ENCODE results near the gene ERCC1. TPM values are rescaled to one million over a fixed set of nuclear protein-coding genes. Genes with fewer than 3 reads are reported as not detected.

The ERCC1 gene
- polyA plus RNA-seq, 1 of the 3 experiments (the other 2 are of a cell fraction): 95.3 TPM

- POLR2A ChIA-PET: no interaction called here
- CTCF ChIA-PET: interaction anchor here (1.0 kb wide), 1 partner anchor 118 kb away, joined by 3 read pairs; no protein-coding TSS in a partner anchor
- no peaks in the 10 kb centered on the region for H3K27me3 ChIP-seq (ENCODE audit: insufficient read depth)
- 86% methylated on average over 10 of the region's 12 CpGs for WGBS (ENCODE audit: low lambda C conversion rate)
- no peaks in the 10 kb centered on the region for H3K9me2 ChIP-seq
- peaks cover 40% of the 10 kb centered on the region for H3K79me2 ChIP-seq (ENCODE audit: insufficient read depth)
- H3K9me3 ChIP-seq: no peaks in the 10 kb centered on the region
- DNase-seq: no peak
- no peak for TF ChIP-seq FOSL2 (IDR thresholded peaks at IDR 0.05; ENCODE audit: borderline replicate concordance, low read depth)
- no peak for TF ChIP-seq NFIC (IDR thresholded peaks at IDR 0.05; ENCODE audit: borderline replicate concordance)
- TF ChIP-seq MEF2A (IDR thresholded peaks at IDR 0.05; ENCODE audit: borderline replicate concordance, low read depth): no peak
- no peak for TF ChIP-seq SIN3A (IDR thresholded peaks at IDR 0.05; ENCODE audit: borderline replicate concordance, low read depth, low read length)
- TF ChIP-seq TAF1 (IDR thresholded peaks at IDR 0.05; ENCODE audit: borderline replicate concordance, low read depth, low read length): no peak
- no peak for TF ChIP-seq USF2 (IDR thresholded peaks at IDR 0.05; ENCODE audit: borderline replicate concordance, low read depth, low read length)
- TF ChIP-seq TEAD4 (IDR thresholded peaks at IDR 0.05; ENCODE audit: borderline replicate concordance, insufficient read depth): no peak
- no peak for TF ChIP-seq REST (IDR thresholded peaks at IDR 0.05; ENCODE audit: low read depth, low read length)
- no peak for TF ChIP-seq RFX5 (IDR thresholded peaks at IDR 0.05; ENCODE audit: low read length)
- no peak for TF ChIP-seq USF1 (IDR thresholded peaks at IDR 0.05; ENCODE audit: borderline replicate concordance, low read depth)
- TF ChIP-seq GABPA (IDR thresholded peaks at IDR 0.05; ENCODE audit: low read depth): no peak
- no peak for TF ChIP-seq EP300 (IDR thresholded peaks at IDR 0.05; ENCODE audit: borderline replicate concordance in 1 of 2, low read depth in 1 of 2, low read length in 1 of 2)
- no peak for TF ChIP-seq EZH2phosphoT487 (IDR thresholded peaks at IDR 0.05; ENCODE audit: borderline replicate concordance, low read depth)
- no peaks in the 10 kb centered on the region for H3F3A ChIP-seq (replicated peaks; ENCODE audit: insufficient read depth)
- H3K9ac ChIP-seq: no peak overlapping the region
- H3K36me3 ChIP-seq (replicated peaks in 1 of 2; ENCODE audit: control insufficient read depth in 1 of 2, insufficient read depth in 2 of 2, low read length in 1 of 2): peaks cover 17 to 23% of the 10 kb centered on the region in 2 experiments
- no peaks in the 10 kb centered on the region for H4K20me1 ChIP-seq (ENCODE audit: insufficient read depth)
- peaks cover 3 to 4% of the 10 kb centered on the region in 2 experiments; a peak in 1 of 4 replicates for H3K4me1 ChIP-seq (ENCODE audit: control insufficient read depth in 1 of 2, insufficient read depth in 2 of 2, low read depth in 1 of 2, low read length in 1 of 2)
- H3K27ac ChIP-seq (ENCODE audit: low read depth in 2 of 2, low read length in 1 of 2): no peak overlapping the region
- H3K4me2 ChIP-seq: no peak overlapping the region
- no peak overlapping the region for H2AFZ ChIP-seq (ENCODE audit: low read depth)
- no peak overlapping the region for H3K4me3 ChIP-seq (ENCODE audit: low read depth in 2 of 2, low read length in 1 of 2)
These were observed 59.0 kb downstream of the ERCC1 start for GRCh38 chr19:45364696-45365095.

All from SK-N-SH (cell line).